C4-2B (cell line): ENCODE data around the gene GALNT5.

Experiments
- CTCF ChIP-seq: fragments of 450-650 bp; conservative IDR thresholded peaks from 2 replicates; pipeline ENCODE4 v1.5.1; 2017; ENCODE audit warnings: mild to moderate bottlenecking
- ZFX ChIP-seq: fragments of 450-650 bp; IDR thresholded peaks from 2 replicates; pipeline ENCODE4 v1.6.1; 2017

- TF ChIP-seq CTCF (no peak), ZFX (no peak)
These were observed 52.4 kb downstream of the GALNT5 start for GRCh38 chr2:157309878-157310277.
